HG03354 (cell line): ENCODE results near the gene NPC1.

Experiments used
- ATAC-seq: cut with Tn5 transposase; IDR thresholded peaks from one replicate; pipeline ENCODE4 v1.9.1; 2021; ENCODE audit warnings: mild to moderate bottlenecking; ENCODE audit not compliant: unreplicated experiment, poor library complexity, severe bottlenecking

The NPC1 gene

GRCh38 chr18:23612434-23613090 is 26.3 kb upstream of the NPC1 start:
- no peak for ATAC-seq

GRCh38 chr18:23609390-23610023 is 23.2 kb upstream of the NPC1 start:
- no peak for ATAC-seq

GRCh38 chr18:23608211-23608610 is 21.9 kb upstream of the NPC1 start:
- ATAC-seq = no peak

- ATAC-seq = no peak
Measured at GRCh38 chr18:23605941-23606340, 19.6 kb upstream of the NPC1 start.

- ATAC-seq = no peak
Measured at GRCh38 chr18:23599809-23600208, 13.5 kb upstream of the NPC1 start.

- ATAC-seq = no peak
Measured at GRCh38 chr18:23596183-23596582, 9.9 kb upstream of the NPC1 start.

GRCh38 chr18:23595591-23595990 is 9.3 kb upstream of the NPC1 start:
- no peak for ATAC-seq

- ATAC-seq = no peak
Measured at GRCh38 chr18:23593720-23594119, 7.4 kb upstream of the NPC1 start.

- no peak for ATAC-seq
Measured at GRCh38 chr18:23592911-23593310, 6.6 kb upstream of the NPC1 start.

- no peak for ATAC-seq
Measured at GRCh38 chr18:23591011-23591410, 4.7 kb upstream of the NPC1 start.

GRCh38 chr18:23588836-23589560 is 2.7 kb upstream of the NPC1 start:
- no peak for ATAC-seq

- ATAC-seq = no peak
Measured at GRCh38 chr18:23587220-23587642, 925 bp upstream of the NPC1 start.

GRCh38 chr18:23585897-23586248 is 433 bp downstream of the NPC1 start:
- peak; percentile 24 for ATAC-seq

- ATAC-seq = no peak
Measured at GRCh38 chr18:23585007-23585871, 1.1 kb downstream of the NPC1 start.

- ATAC-seq = no peak
Measured at GRCh38 chr18:23584019-23584983, 2.0 kb downstream of the NPC1 start.

GRCh38 chr18:23583071-23583865 is 3.0 kb downstream of the NPC1 start:
- no peak for ATAC-seq

- no peak for ATAC-seq
Measured at GRCh38 chr18:23580677-23581367, 5.5 kb downstream of the NPC1 start.
